Endothelial cell of umbilical vein (primary cell): ENCODE measurements around the gene KCNJ16. TPM values are rescaled to one million over a fixed set of nuclear protein-coding genes. Genes with fewer than 3 reads are reported as not detected.

ENCODE experiments used
- BruUV-seq: library from RNA; stranded (reverse); fragments of 400-500 nt; replicated peaks from 2 replicates; lab custom pipeline; 2021; lab: Mats Ljungman, UMichigan
- CTCF ChIA-PET: fragments of 300-600, 350-600 bp; sonication (Branson Sonifier 250); formaldehyde crosslinking; loops from one replicate; lab custom pipeline; 2021; ENCODE audit warnings: antibody characterized with exemption, inconsistent platforms; lab: Charles Lee
- POLR2A ChIA-PET: fragments of 300-600, 350-600 bp; sonication (Branson Sonifier 250); formaldehyde crosslinking; loops from one replicate; lab custom pipeline; 2021; ENCODE audit warnings: antibody characterized with exemption, inconsistent platforms; lab: Charles Lee
- DNase-seq: peaks from one replicate; pipeline ENCODE4 v3.0.0-alpha.2; 2011; ENCODE audit warnings: low read depth, low spot score
- FAIRE-seq: peaks from 2 replicates; lab custom pipeline; 2011; peaks lifted over from hg19 to GRCh38; lab: Jason Lieb, UNC
- H2AFZ ChIP-seq: 2 replicates; pipeline ENCODE4 v1.6.0; 2012; ENCODE audit warnings: low read depth, low read length, control low read depth, inconsistent platforms
- H3K27ac ChIP-seq: 2 replicates; pipeline ENCODE4 v1.5.1; 2011; ENCODE audit warnings: low read depth, mild to moderate bottlenecking, control low read depth, low read length, moderate library complexity; ENCODE audit not compliant: insufficient read depth
- H3K27me3 ChIP-seq, 2 experiments: 2 replicates each; pipeline versions ENCODE4 v1.6.0 to v1.6.1; 2011; ENCODE audit warnings: low read length in 2 of 2, mixed read lengths in 1 of 2; ENCODE audit not compliant: control insufficient read depth in 2 of 2, insufficient read depth in 2 of 2
- H3K36me3 ChIP-seq, 2 experiments: 2 replicates in 1 of 2; 3 replicates in 1 of 2; pipeline ENCODE4 v1.5.1; 2011; ENCODE audit warnings: low read length in 2 of 2, mild to moderate bottlenecking in 1 of 2, moderate library complexity in 1 of 2; ENCODE audit not compliant: control insufficient read depth in 2 of 2, insufficient read depth in 2 of 2; ENCODE audit errors: extremely low read depth in 1 of 2
- H3K4me1 ChIP-seq: 3 replicates; pipeline ENCODE4 v1.5.1; 2011; ENCODE audit warnings: mild to moderate bottlenecking, low read length; ENCODE audit not compliant: control insufficient read depth, insufficient read depth; ENCODE audit errors: extremely low read depth
- H3K4me2 ChIP-seq: 2 replicates; pipeline ENCODE4 v1.6.1; 2011; ENCODE audit warnings: low read length, control low read depth, mixed read lengths; ENCODE audit not compliant: insufficient read depth
- H3K4me3 ChIP-seq, 3 experiments: fragments of 200-600 bp in 1 of 3; sonication (generic), shearing (Covaris generic) in 1 of 3; replicated peaks in 1 of 3; 2 replicates each; pipeline ENCODE4 v1.5.1; 2011 to 2016; ENCODE audit warnings: control low read depth in 3 of 3, low read length in 3 of 3, mild to moderate bottlenecking in 2 of 3, inconsistent platforms in 1 of 3, low read depth in 1 of 3, moderate library complexity in 1 of 3; ENCODE audit not compliant: insufficient read depth in 1 of 3
- H3K79me2 ChIP-seq: 2 replicates; pipeline ENCODE4 v1.6.0; 2012; ENCODE audit warnings: low read length, inconsistent platforms; ENCODE audit not compliant: control insufficient read depth, insufficient read depth
- H3K9ac ChIP-seq: replicated peaks from 2 replicates; pipeline ENCODE3; 2011; ENCODE audit warnings: low read length, control low read depth; ENCODE audit not compliant: insufficient read depth; ENCODE audit errors: extremely low read depth
- H3K9me1 ChIP-seq: replicated peaks from 3 replicates; pipeline ENCODE4 v1.6.0; 2011; ENCODE audit warnings: mild to moderate bottlenecking, low read length; ENCODE audit not compliant: control insufficient read depth, insufficient read depth; ENCODE audit errors: extremely low read depth
- H3K9me3 ChIP-seq: replicated peaks from 2 replicates; pipeline ENCODE4 v1.5.1; 2012; ENCODE audit warnings: low read length, inconsistent platforms; ENCODE audit not compliant: control insufficient read depth, insufficient read depth
- H4K20me1 ChIP-seq: replicated peaks from 2 replicates; pipeline ENCODE3; 2011; ENCODE audit warnings: mild to moderate bottlenecking, low read length; ENCODE audit not compliant: control insufficient read depth, insufficient read depth; ENCODE audit errors: extremely low read depth
- EZH2 ChIP-seq: IDR thresholded peaks from 2 replicates; pipeline ENCODE4 v1.6.1; 2012; ENCODE audit warnings: borderline replicate concordance, low read depth, mild to moderate bottlenecking, moderate library complexity, low read length, inconsistent platforms; ENCODE audit not compliant: severe bottlenecking
- FOS ChIP-seq: IDR thresholded peaks from 2 replicates; pipeline ENCODE4 v1.6.1; 2011; ENCODE audit warnings: mild to moderate bottlenecking, low read length, moderate library complexity, borderline replicate concordance; ENCODE audit not compliant: insufficient read depth
- GATA2 ChIP-seq: IDR thresholded peaks from 2 replicates; pipeline ENCODE4 v1.7.0; 2011; ENCODE audit warnings: low read depth, mild to moderate bottlenecking, moderate library complexity, mixed read lengths, low read length; ENCODE audit not compliant: insufficient read length, insufficient read depth
- JUN ChIP-seq: IDR thresholded peaks from 2 replicates; pipeline ENCODE4 v1.6.1; 2011; ENCODE audit warnings: borderline replicate concordance, low read depth; ENCODE audit not compliant: insufficient read length, insufficient read depth
- MYC ChIP-seq: IDR thresholded peaks from one replicate; pipeline ENCODE4 v1.6.1; 2011; ENCODE audit warnings: mild to moderate bottlenecking, low read depth, low read length
- POLR2A ChIP-seq: IDR thresholded peaks from 2 replicates; pipeline ENCODE4 v1.6.1; 2012; ENCODE audit warnings: low read depth, mild to moderate bottlenecking, control low read depth, low read length
- POLR2AphosphoS5 ChIP-seq: IDR thresholded peaks from 2 replicates; pipeline ENCODE4 v1.6.1; 2012; ENCODE audit warnings: low read depth, mild to moderate bottlenecking, control low read depth, low read length, moderate library complexity; ENCODE audit not compliant: insufficient read depth
- dilution Hi-C: fragments of 300-500 bp; cut with MboI; formaldehyde crosslinking; loops from one replicate; pipeline ENCODE4 v1.15.0; 2019; ENCODE audit warnings: low sequenced_read_pairs; ENCODE audit not compliant: extremely low pct_ligation_motif_present
- intact Hi-C: fragments of 100-400 bp; cut with micrococcal nuclease; formaldehyde crosslinking; loops from one replicate; pipeline ENCODE4 v1.10.0; 2022
- polyA plus RNA-seq, 4 experiments: library from polyadenylated mRNA; depleted of rRNA in 3 of 4; stranded (reverse) in 3 of 4; unstranded in 1 of 4; fragments of >200 nt; gene quantifications; 2 replicates each; pipeline versions ENCODE4 v1.2.1 to v1.2.3, GENCODE V29; 2011 to 2012; ENCODE audit warnings: missing spikeins in 1 of 4
- total RNA-seq: library from RNA; stranded (reverse); gene quantifications from 2 replicates; pipeline ENCODE4 v1.2.3, GENCODE V29; 2021
- TF ChIP-seq, protein P1 (sequence below), 2 donors: IDR thresholded peaks; 1 replicate in 1 of 2; 2 replicates in 1 of 2; pipeline ENCODE4 v1.5.1; 2011; ENCODE audit warnings: low read length in 2 of 2, mild to moderate bottlenecking in 2 of 2, moderate library complexity in 2 of 2, control low read depth in 1 of 2, inconsistent platforms in 1 of 2, low read depth in 1 of 2; ENCODE audit not compliant: insufficient read depth in 1 of 2; ENCODE audit errors: extremely low read depth in 1 of 2
- TF ChIP-seq, protein P2 (sequence below): IDR thresholded peaks from 2 replicates; pipeline ENCODE4 v1.6.1; 2011; ENCODE audit not compliant: insufficient read depth, insufficient read length

KCNJ16 gene
- total and polyA plus RNA-seq, 2 donors (not counting 3 experiments of a cell fraction or from before 2014, with no cell fraction given): 0.07 TPM; not detected in 1

GRCh38 chr17:70116919-70117318 lies 41.9 kb downstream of the KCNJ16 start:
- no peak overlapping the region for H2AFZ ChIP-seq
- BruUV-seq: no TSS peak
- H3K4me3 ChIP-seq: no peak overlapping the region
- FAIRE-seq (no peak), DNase-seq (no peak)
- H3K4me2 ChIP-seq: no peak overlapping the region
- no peaks in the 10 kb centered on the region for H3K27me3 ChIP-seq
- dilution Hi-C loops (no loop called here), intact Hi-C loops (no loop called here)
- TF ChIP-seq JUN: no peak
- no peaks in the 10 kb centered on the region for H3K36me3 ChIP-seq
- H3K9me3 ChIP-seq: no peaks in the 10 kb centered on the region
- no peaks in the 10 kb centered on the region for H4K20me1 ChIP-seq
- no peaks in the 10 kb centered on the region for H3K9me1 ChIP-seq
- no peak overlapping the region for H3K27ac ChIP-seq
- CTCF ChIA-PET: interaction anchor here (2.2 kb wide), 1 partner anchor 11 kb away, joined by 7 read pairs; no protein-coding TSS in a partner anchor
- H3K79me2 ChIP-seq: no peaks in the 10 kb centered on the region
- no peak overlapping the region for H3K9ac ChIP-seq
- POLR2A ChIA-PET: no interaction called here
- peaks cover 21% of the 10 kb centered on the region for H3K4me1 ChIP-seq

- Histone ChIP-seq H2AFZ (no peak overlapping the region), H3K79me2 (no peaks in the 10 kb centered on the region), H3K9me1 (no peaks in the 10 kb centered on the region), H4K20me1 (no peaks in the 10 kb centered on the region), H3K27me3 (no peaks in the 10 kb centered on the region), H3K36me3 (no peaks in the 10 kb centered on the region), H3K4me1 (peaks cover 36% of the 10 kb centered on the region), H3K9me3 (no peaks in the 10 kb centered on the region), H3K4me2 (no peak overlapping the region), H3K4me3 (no peak overlapping the region), H3K27ac (no peak overlapping the region), H3K9ac (no peak overlapping the region)
- ChIA-PET CTCF (no interaction called here), POLR2A (interaction anchor here (0.6 kb wide), 1 partner anchor 59 kb away, joined by 3 read pairs; no protein-coding TSS in a partner anchor)
- DNase-seq: no peak
- no peak for FAIRE-seq
- no TSS peak for BruUV-seq
- intact Hi-C loops: no loop called here
- TF ChIP-seq FOS: no peak
- TF ChIP-seq, protein P1, sequence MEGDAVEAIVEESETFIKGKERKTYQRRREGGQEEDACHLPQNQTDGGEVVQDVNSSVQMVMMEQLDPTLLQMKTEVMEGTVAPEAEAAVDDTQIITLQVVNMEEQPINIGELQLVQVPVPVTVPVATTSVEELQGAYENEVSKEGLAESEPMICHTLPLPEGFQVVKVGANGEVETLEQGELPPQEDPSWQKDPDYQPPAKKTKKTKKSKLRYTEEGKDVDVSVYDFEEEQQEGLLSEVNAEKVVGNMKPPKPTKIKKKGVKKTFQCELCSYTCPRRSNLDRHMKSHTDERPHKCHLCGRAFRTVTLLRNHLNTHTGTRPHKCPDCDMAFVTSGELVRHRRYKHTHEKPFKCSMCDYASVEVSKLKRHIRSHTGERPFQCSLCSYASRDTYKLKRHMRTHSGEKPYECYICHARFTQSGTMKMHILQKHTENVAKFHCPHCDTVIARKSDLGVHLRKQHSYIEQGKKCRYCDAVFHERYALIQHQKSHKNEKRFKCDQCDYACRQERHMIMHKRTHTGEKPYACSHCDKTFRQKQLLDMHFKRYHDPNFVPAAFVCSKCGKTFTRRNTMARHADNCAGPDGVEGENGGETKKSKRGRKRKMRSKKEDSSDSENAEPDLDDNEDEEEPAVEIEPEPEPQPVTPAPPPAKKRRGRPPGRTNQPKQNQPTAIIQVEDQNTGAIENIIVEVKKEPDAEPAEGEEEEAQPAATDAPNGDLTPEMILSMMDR (IDR thresholded peaks at IDR 0.05; ENCODE audit: extremely low read depth in 1 of 2, insufficient read depth in 1 of 2, low read depth in 1 of 2, low read length in 2 of 2): no peak
- no peak for TF ChIP-seq MYC
- no peak for TF ChIP-seq EZH2
- no peak for TF ChIP-seq GATA2
- TF ChIP-seq JUN: no peak
- TF ChIP-seq POLR2AphosphoS5: no peak
- TF ChIP-seq POLR2A: no peak
- TF ChIP-seq, protein P2, sequence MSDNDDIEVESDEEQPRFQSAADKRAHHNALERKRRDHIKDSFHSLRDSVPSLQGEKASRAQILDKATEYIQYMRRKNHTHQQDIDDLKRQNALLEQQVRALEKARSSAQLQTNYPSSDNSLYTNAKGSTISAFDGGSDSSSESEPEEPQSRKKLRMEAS: no peak
- dilution Hi-C loops: no loop called here
These were observed 44.5 kb downstream of the KCNJ16 start for GRCh38 chr17:70119545-70119944.
